UCSD-AML1 (cell line): Measurements from ENCODE around the gene PSMA2.

Source experiments
- DNase-seq: peaks from one replicate; lab custom pipeline; 2025; ENCODE audit not compliant: unreplicated experiment; lab: John Stamatoyannopoulos, UW

The PSMA2 gene

GRCh38 chr7:42940985-42941847 is 9.2 kb upstream of the PSMA2 start:
- peak; percentile 41 for DNase-seq

- DNase-seq: no peak
These were observed 7.7 kb upstream of the PSMA2 start for GRCh38 chr7:42939457-42940240.

GRCh38 chr7:42935861-42936260 is 3.9 kb upstream of the PSMA2 start:
- no peak for DNase-seq

GRCh38 chr7:42934291-42934690 is 2.3 kb upstream of the PSMA2 start:
- no peak for DNase-seq

GRCh38 chr7:42932811-42933591 is 1.0 kb upstream of the PSMA2 start:
- no peak for DNase-seq

- no peak for DNase-seq
These were observed 534 bp downstream of the PSMA2 start for GRCh38 chr7:42931447-42931833.

- DNase-seq: no peak
These were observed 1.1 kb downstream of the PSMA2 start for GRCh38 chr7:42930889-42931288.

- DNase-seq: no peak
These were observed 2.5 kb downstream of the PSMA2 start for GRCh38 chr7:42929449-42929848.

- no peak for DNase-seq
These were observed 3.2 kb downstream of the PSMA2 start for GRCh38 chr7:42928754-42929153.

GRCh38 chr7:42926204-42926603 is 5.8 kb downstream of the PSMA2 start:
- no peak for DNase-seq

GRCh38 chr7:42925630-42926029 is 6.3 kb downstream of the PSMA2 start:
- DNase-seq: no peak

- no peak for DNase-seq
These were observed 7.6 kb downstream of the PSMA2 start for GRCh38 chr7:42924223-42924838.

- DNase-seq: no peak
These were observed 9.8 kb downstream of the PSMA2 start for GRCh38 chr7:42922017-42922753.

GRCh38 chr7:42915356-42915755 is 16.6 kb downstream of the PSMA2 start:
- DNase-seq: no peak

GRCh38 chr7:42914421-42915045 is 17.4 kb downstream of the PSMA2 start:
- no peak for DNase-seq

GRCh38 chr7:42914009-42914408 is 18.0 kb downstream of the PSMA2 start:
- no peak for DNase-seq

- DNase-seq: no peak
These were observed 18.4 kb downstream of the PSMA2 start for GRCh38 chr7:42913591-42913990.

GRCh38 chr7:42911454-42912447 is 20.2 kb downstream of the PSMA2 start, which contains the start of gene C7orf25:
Gene C7orf25 (minus strand): TSS chr7:42912070. CDS start chr7:42910900, 1,170 bp downstream.
- peak; percentile 87 for DNase-seq

GRCh38 chr7:42910306-42910705 is 21.7 kb downstream of the PSMA2 start:
- DNase-seq: no peak
